WTC11 (cell line): ENCODE data around the gene PTPRT. TPM values are rescaled to one million over a fixed set of nuclear protein-coding genes. Genes with fewer than 3 reads are reported as not detected.

Experiments
- ATAC-seq: fragments of 200-7000 bp; cut with Tn5 transposase; 2 replicates; pipeline ENCODE4 v1.10.0; 2021; ENCODE audit warnings: mild to moderate bottlenecking, moderate library complexity
- CTCF ChIA-PET: fragments of 300-600 bp; sonication (Branson Sonifier 250); formaldehyde crosslinking; loops from one replicate; lab custom pipeline; 2021; ENCODE audit warnings: antibody characterized with exemption; lab: Charles Lee
- POLR2A ChIA-PET: fragments of 350-600 bp; sonication (Branson Sonifier 250); formaldehyde crosslinking; loops from one replicate; lab custom pipeline; 2021; ENCODE audit warnings: antibody characterized with exemption; lab: Charles Lee
- DNase-seq: peaks from one replicate; pipeline ENCODE4 v3.0.0; 2021; ENCODE audit warnings: low spot score
- H3K27ac Mint-ChIP-seq: 2 replicates; pipeline ENCODE4 v1.8.0; 2021; ENCODE audit warnings: mixed read lengths
- H3K27me3 Mint-ChIP-seq: 2 replicates; pipeline ENCODE4 v1.8.0; 2021; ENCODE audit warnings: low read depth, mild to moderate bottlenecking, moderate library complexity, mixed read lengths
- H3K36me3 Mint-ChIP-seq: 2 replicates; pipeline ENCODE4 v1.8.0; 2021; ENCODE audit warnings: mixed read lengths
- H3K4me1 Mint-ChIP-seq: 2 replicates; pipeline ENCODE4 v1.8.0; 2022; ENCODE audit warnings: mixed read lengths
- H3K4me3 Mint-ChIP-seq: 2 replicates; pipeline ENCODE4 v1.8.0; 2021; ENCODE audit warnings: mild to moderate bottlenecking, moderate library complexity, mixed read lengths
- H3K9me3 Mint-ChIP-seq: 2 replicates; pipeline ENCODE4 v1.8.0; 2021; ENCODE audit warnings: mixed read lengths
- ATF1 ChIP-seq: sonication (generic); formaldehyde crosslinking; IDR thresholded peaks from 2 replicates; pipeline ENCODE4 v1.8.1; 2023; ENCODE audit warnings: mild to moderate bottlenecking, moderate library complexity, missing genetic modification reagents
- ELF4 ChIP-seq: sonication (generic); formaldehyde crosslinking; IDR thresholded peaks from 2 replicates; pipeline ENCODE4 v1.8.1; 2022; ENCODE audit warnings: low read depth, mild to moderate bottlenecking, moderate library complexity, missing genetic modification reagents
- EMX1 ChIP-seq: fragments of 250-450 bp; sonication (Bioruptor Pico); IDR thresholded peaks from 2 replicates; pipeline ENCODE4 v1.8.0; 2021; ENCODE audit warnings: mild to moderate bottlenecking
- JAZF1 ChIP-seq: fragments of 250-450 bp; sonication (Bioruptor Pico); IDR thresholded peaks from 2 replicates; pipeline ENCODE4 v1.9.0; 2021; ENCODE audit warnings: moderate library complexity, mild to moderate bottlenecking, inconsistent platforms
- NFATC4 ChIP-seq: fragments of 250-450 bp; sonication (Bioruptor Pico); IDR thresholded peaks from 2 replicates; pipeline ENCODE4 v1.9.0; 2021; ENCODE audit warnings: mild to moderate bottlenecking
- RORB ChIP-seq: fragments of 250-450 bp; sonication (Bioruptor Pico); IDR thresholded peaks from 2 replicates; pipeline ENCODE4 v1.9.0; 2021; ENCODE audit warnings: mild to moderate bottlenecking
- SMAD3 ChIP-seq: sonication (generic); formaldehyde crosslinking; IDR thresholded peaks from 2 replicates; pipeline ENCODE4 v1.8.0; 2022; ENCODE audit warnings: missing genetic modification reagents, mild to moderate bottlenecking, borderline replicate concordance
- TP53 ChIP-seq: sonication (generic); formaldehyde crosslinking; IDR thresholded peaks from 2 replicates; pipeline ENCODE4 v1.8.1; 2023; ENCODE audit warnings: mild to moderate bottlenecking, missing genetic modification reagents
- ZBTB21 ChIP-seq: sonication (generic); formaldehyde crosslinking; IDR thresholded peaks from 2 replicates; pipeline ENCODE4 v1.8.1; 2023; ENCODE audit warnings: mild to moderate bottlenecking, missing genetic modification reagents, borderline replicate concordance
- ZNF121 ChIP-seq: sonication (generic); formaldehyde crosslinking; IDR thresholded peaks from 2 replicates; pipeline ENCODE4 v1.8.0; 2023; ENCODE audit warnings: missing genetic modification reagents
- ZNF219 ChIP-seq: sonication (generic); formaldehyde crosslinking; IDR thresholded peaks from 2 replicates; pipeline ENCODE4 v1.8.0; 2023; ENCODE audit warnings: missing genetic modification reagents, mild to moderate bottlenecking, borderline replicate concordance
- ZNF232 ChIP-seq: sonication (generic); formaldehyde crosslinking; IDR thresholded peaks from 2 replicates; pipeline ENCODE4 v1.8.0; 2022; ENCODE audit warnings: mild to moderate bottlenecking, missing genetic modification reagents
- total RNA-seq: library from RNA; stranded (reverse); gene quantifications from 3 replicates; pipeline ENCODE4 v1.2.3, GENCODE V29; 2021
- TF ChIP-seq, protein P1 (sequence below): fragments of 200-600 bp; IDR thresholded peaks from 2 replicates; pipeline ENCODE4 v1.8.0; 2022; ENCODE audit warnings: antibody characterized with exemption
- TF ChIP-seq, protein P2 (sequence below): sonication (generic); formaldehyde crosslinking; IDR thresholded peaks from 2 replicates; pipeline ENCODE4 v1.8.1; 2023; ENCODE audit warnings: mild to moderate bottlenecking, missing genetic modification reagents, moderate library complexity
- TF ChIP-seq, protein P3 (sequence below): sonication (generic); formaldehyde crosslinking; IDR thresholded peaks from 2 replicates; pipeline ENCODE4 v1.8.1; 2022; ENCODE audit warnings: mild to moderate bottlenecking, missing genetic modification reagents, moderate library complexity, borderline replicate concordance
- TF ChIP-seq, protein P4 (sequence below): sonication (generic); formaldehyde crosslinking; IDR thresholded peaks from 2 replicates; pipeline ENCODE4 v1.8.0; 2022; ENCODE audit warnings: mild to moderate bottlenecking, missing genetic modification reagents
- TF ChIP-seq, protein P5 (sequence below): sonication (generic); formaldehyde crosslinking; IDR thresholded peaks from 2 replicates; pipeline ENCODE4 v1.8.0; 2022; ENCODE audit warnings: mild to moderate bottlenecking, missing genetic modification reagents
- TF ChIP-seq, protein P6 (sequence below): sonication (generic); formaldehyde crosslinking; conservative IDR thresholded peaks from 2 replicates; pipeline ENCODE4 v1.8.1; 2023; ENCODE audit warnings: mild to moderate bottlenecking, low read depth, missing genetic modification reagents, moderate library complexity
- TF ChIP-seq, protein P7 (sequence below): fragments of 250-450 bp; sonication (Bioruptor Pico); IDR thresholded peaks from 2 replicates; pipeline ENCODE4 v1.8.0; 2021; ENCODE audit warnings: mild to moderate bottlenecking
- TF ChIP-seq, protein P8 (sequence below): sonication (generic); formaldehyde crosslinking; IDR thresholded peaks from 2 replicates; pipeline ENCODE4 v1.8.1; 2022; ENCODE audit warnings: mild to moderate bottlenecking, moderate library complexity, missing genetic modification reagents

The PTPRT gene
- total RNA-seq, 1 experiment from 2014 or later, result 1.1 TPM

DNA sequence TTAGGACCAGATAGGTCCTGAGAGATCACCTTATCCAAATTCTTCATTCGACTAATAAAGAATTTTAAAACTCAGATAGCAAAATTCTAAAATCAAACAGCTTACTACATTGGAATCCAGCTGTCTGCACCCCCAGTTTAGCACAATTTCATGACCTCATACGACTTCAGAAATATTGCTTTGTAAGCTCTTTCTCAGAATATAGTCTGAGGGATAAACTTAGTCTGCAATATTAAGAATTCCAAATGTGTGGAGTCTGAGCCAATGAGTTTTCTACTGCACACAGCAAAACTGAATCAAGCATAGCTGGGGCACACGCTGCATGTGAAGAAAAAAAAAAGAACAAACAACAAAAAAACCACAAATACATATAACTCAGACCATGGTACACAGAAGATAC, 1029.9 kb downstream of the PTPRT start:
- H3K9me3 Mint-ChIP-seq, result no peaks in the 10 kb centered on the region
- DNase-seq (no peak), ATAC-seq (no peak)
- H3K27ac Mint-ChIP-seq, result no peak overlapping the region
- CTCF ChIA-PET, result interaction anchor here (0.7 to 0.8 kb wide), 3 partner anchors 204 to 916 kb away, joined by 3 to 6 read pairs (median 4); no protein-coding TSS in a partner anchor
- H3K27me3 Mint-ChIP-seq, result peaks cover 21% of the 10 kb centered on the region
- peaks cover 13% of the 10 kb centered on the region for H3K4me1 Mint-ChIP-seq
- no peak overlapping the region for H3K4me3 Mint-ChIP-seq
- TF ChIP-seq ZNF219 (CRISPR knock-in tag) (no peak), ELF4 (CRISPR knock-in tag) (no peak), NFATC4 (no peak), ATF1 (no peak), ZBTB21 (CRISPR knock-in tag) (no peak), RORB (CRISPR knock-in tag) (no peak), TP53 (CRISPR knock-in tag) (no peak), ZNF121 (CRISPR knock-in tag) (no peak), SMAD3 (CRISPR knock-in tag) (no peak), EMX1 (CRISPR knock-in tag) (no peak), ZNF232 (no peak), JAZF1 (CRISPR knock-in tag) (no peak)
- TF ChIP-seq, protein P1, sequence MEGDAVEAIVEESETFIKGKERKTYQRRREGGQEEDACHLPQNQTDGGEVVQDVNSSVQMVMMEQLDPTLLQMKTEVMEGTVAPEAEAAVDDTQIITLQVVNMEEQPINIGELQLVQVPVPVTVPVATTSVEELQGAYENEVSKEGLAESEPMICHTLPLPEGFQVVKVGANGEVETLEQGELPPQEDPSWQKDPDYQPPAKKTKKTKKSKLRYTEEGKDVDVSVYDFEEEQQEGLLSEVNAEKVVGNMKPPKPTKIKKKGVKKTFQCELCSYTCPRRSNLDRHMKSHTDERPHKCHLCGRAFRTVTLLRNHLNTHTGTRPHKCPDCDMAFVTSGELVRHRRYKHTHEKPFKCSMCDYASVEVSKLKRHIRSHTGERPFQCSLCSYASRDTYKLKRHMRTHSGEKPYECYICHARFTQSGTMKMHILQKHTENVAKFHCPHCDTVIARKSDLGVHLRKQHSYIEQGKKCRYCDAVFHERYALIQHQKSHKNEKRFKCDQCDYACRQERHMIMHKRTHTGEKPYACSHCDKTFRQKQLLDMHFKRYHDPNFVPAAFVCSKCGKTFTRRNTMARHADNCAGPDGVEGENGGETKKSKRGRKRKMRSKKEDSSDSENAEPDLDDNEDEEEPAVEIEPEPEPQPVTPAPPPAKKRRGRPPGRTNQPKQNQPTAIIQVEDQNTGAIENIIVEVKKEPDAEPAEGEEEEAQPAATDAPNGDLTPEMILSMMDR, result no peak
- TF ChIP-seq, protein P2, sequence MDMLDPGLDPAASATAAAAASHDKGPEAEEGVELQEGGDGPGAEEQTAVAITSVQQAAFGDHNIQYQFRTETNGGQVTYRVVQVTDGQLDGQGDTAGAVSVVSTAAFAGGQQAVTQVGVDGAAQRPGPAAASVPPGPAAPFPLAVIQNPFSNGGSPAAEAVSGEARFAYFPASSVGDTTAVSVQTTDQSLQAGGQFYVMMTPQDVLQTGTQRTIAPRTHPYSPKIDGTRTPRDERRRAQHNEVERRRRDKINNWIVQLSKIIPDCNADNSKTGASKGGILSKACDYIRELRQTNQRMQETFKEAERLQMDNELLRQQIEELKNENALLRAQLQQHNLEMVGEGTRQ (CRISPR knock-in tag), result no peak
- TF ChIP-seq, protein P3, sequence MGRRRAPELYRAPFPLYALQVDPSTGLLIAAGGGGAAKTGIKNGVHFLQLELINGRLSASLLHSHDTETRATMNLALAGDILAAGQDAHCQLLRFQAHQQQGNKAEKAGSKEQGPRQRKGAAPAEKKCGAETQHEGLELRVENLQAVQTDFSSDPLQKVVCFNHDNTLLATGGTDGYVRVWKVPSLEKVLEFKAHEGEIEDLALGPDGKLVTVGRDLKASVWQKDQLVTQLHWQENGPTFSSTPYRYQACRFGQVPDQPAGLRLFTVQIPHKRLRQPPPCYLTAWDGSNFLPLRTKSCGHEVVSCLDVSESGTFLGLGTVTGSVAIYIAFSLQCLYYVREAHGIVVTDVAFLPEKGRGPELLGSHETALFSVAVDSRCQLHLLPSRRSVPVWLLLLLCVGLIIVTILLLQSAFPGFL (CRISPR knock-in tag), result no peak
- TF ChIP-seq, protein P4, sequence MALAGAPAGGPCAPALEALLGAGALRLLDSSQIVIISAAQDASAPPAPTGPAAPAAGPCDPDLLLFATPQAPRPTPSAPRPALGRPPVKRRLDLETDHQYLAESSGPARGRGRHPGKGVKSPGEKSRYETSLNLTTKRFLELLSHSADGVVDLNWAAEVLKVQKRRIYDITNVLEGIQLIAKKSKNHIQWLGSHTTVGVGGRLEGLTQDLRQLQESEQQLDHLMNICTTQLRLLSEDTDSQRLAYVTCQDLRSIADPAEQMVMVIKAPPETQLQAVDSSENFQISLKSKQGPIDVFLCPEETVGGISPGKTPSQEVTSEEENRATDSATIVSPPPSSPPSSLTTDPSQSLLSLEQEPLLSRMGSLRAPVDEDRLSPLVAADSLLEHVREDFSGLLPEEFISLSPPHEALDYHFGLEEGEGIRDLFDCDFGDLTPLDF (CRISPR knock-in tag), result no peak
- TF ChIP-seq, protein P5, sequence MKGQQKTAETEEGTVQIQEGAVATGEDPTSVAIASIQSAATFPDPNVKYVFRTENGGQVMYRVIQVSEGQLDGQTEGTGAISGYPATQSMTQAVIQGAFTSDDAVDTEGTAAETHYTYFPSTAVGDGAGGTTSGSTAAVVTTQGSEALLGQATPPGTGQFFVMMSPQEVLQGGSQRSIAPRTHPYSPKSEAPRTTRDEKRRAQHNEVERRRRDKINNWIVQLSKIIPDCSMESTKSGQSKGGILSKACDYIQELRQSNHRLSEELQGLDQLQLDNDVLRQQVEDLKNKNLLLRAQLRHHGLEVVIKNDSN (CRISPR knock-in tag), result no peak
- TF ChIP-seq, protein P6, sequence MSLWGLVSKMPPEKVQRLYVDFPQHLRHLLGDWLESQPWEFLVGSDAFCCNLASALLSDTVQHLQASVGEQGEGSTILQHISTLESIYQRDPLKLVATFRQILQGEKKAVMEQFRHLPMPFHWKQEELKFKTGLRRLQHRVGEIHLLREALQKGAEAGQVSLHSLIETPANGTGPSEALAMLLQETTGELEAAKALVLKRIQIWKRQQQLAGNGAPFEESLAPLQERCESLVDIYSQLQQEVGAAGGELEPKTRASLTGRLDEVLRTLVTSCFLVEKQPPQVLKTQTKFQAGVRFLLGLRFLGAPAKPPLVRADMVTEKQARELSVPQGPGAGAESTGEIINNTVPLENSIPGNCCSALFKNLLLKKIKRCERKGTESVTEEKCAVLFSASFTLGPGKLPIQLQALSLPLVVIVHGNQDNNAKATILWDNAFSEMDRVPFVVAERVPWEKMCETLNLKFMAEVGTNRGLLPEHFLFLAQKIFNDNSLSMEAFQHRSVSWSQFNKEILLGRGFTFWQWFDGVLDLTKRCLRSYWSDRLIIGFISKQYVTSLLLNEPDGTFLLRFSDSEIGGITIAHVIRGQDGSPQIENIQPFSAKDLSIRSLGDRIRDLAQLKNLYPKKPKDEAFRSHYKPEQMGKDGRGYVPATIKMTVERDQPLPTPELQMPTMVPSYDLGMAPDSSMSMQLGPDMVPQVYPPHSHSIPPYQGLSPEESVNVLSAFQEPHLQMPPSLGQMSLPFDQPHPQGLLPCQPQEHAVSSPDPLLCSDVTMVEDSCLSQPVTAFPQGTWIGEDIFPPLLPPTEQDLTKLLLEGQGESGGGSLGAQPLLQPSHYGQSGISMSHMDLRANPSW (CRISPR knock-in tag), result no peak
- TF ChIP-seq, protein P7, sequence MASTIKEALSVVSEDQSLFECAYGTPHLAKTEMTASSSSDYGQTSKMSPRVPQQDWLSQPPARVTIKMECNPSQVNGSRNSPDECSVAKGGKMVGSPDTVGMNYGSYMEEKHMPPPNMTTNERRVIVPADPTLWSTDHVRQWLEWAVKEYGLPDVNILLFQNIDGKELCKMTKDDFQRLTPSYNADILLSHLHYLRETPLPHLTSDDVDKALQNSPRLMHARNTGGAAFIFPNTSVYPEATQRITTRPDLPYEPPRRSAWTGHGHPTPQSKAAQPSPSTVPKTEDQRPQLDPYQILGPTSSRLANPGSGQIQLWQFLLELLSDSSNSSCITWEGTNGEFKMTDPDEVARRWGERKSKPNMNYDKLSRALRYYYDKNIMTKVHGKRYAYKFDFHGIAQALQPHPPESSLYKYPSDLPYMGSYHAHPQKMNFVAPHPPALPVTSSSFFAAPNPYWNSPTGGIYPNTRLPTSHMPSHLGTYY (CRISPR knock-in tag), result no peak
- TF ChIP-seq, protein P8, sequence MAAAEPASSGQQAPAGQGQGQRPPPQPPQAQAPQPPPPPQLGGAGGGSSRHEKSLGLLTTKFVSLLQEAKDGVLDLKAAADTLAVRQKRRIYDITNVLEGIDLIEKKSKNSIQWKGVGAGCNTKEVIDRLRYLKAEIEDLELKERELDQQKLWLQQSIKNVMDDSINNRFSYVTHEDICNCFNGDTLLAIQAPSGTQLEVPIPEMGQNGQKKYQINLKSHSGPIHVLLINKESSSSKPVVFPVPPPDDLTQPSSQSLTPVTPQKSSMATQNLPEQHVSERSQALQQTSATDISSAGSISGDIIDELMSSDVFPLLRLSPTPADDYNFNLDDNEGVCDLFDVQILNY (CRISPR knock-in tag), result no peak
- POLR2A ChIA-PET, result no interaction called here
- no peaks in the 10 kb centered on the region for H3K36me3 Mint-ChIP-seq
